Measurements from ENCODE around the gene HLA-E. TPM values are rescaled to one million over a fixed set of nuclear protein-coding genes. Genes with fewer than 3 reads are reported as not detected.
A peak's percentile ranks its signal among the peaks of the same experiment; 100 is the strongest.

Gene HLA-E
- total and polyA plus RNA-seq, 2 of the 13 experiments (the other 11 are each of a cell fraction or from before 2014, with no cell fraction given), result 45.2 to 90.4 TPM

DNA sequence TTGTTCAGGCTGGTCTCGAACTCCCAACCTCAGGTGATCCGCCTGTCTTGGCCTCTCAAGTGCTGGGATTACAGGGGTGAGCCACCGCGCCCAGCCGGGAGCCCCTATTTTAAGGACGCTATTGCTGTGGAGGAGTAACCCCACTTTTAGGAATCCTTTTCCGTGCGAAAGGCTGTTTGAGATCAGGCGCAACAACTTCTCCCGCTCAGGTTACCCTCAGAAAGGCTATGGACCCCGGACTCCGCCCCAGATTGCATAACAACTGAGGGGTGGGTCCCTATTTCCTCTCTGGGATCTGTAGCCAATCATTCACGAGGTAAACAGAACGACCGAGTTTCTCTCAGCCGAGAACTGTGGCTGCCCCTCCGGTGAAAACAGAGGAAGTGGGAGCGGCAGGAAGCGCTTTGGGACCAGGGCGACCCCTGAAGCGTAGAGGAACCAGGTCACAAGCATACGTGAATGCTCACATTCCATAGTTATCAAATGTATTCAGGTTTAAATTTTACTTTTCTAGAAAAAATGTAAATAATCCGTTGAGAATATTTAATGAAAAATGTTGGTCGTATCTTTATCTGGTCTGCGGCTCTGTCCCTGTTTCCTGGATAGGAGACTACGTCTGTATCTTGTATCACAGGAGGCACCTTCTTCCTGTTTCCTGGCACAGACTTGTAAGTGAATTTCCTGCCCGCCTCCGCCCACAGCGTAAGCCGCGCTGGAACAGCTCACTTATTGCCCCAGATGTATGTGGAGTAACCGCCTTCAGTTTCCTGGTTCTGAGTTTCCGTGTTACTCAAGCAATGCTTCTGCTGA, 26.8 kb downstream of the HLA-E start (continued):
- TF ChIP-seq ZNF563 (CRISPR knock-in tag; IDR thresholded peaks at IDR 0.05) (peak; percentile 51), ZNF234 (CRISPR knock-in tag; conservative IDR thresholded peaks at IDR 0.05) (no peak), ZSCAN12 (CRISPR knock-in tag; IDR thresholded peaks at IDR 0.05) (no peak), SRSF4 (IDR thresholded peaks at IDR 0.05; ENCODE audit: low read depth, low read length, poor library complexity, severe bottlenecking) (no peak), ZBTB21 (CRISPR knock-in tag; IDR thresholded peaks at IDR 0.05) (no peak), ZNF510 (CRISPR knock-in tag; IDR thresholded peaks at IDR 0.05; ENCODE audit: low read depth) (peak; percentile 54; the same call in 1 of the 2 replicates), KLF15 (CRISPR knock-in tag; IDR thresholded peaks at IDR 0.05; ENCODE audit: borderline replicate concordance) (0 out of 2 replicates have a peak, but pooled peaks have one; percentile 17), SP140L (CRISPR knock-in tag; IDR thresholded peaks at IDR 0.05; ENCODE audit: borderline replicate concordance) (0 out of 2 replicates have a peak, but pooled peaks have one; percentile 45), SNAPC2 (CRISPR knock-in tag; IDR thresholded peaks at IDR 0.05) (peak; percentile 44; the same call in 1 of the 2 replicates), ZSCAN29 (CRISPR knock-in tag; conservative IDR thresholded peaks at IDR 0.05) (peak; percentile 83; the same call in 1 of the 2 replicates), ZNF709 (CRISPR knock-in tag; IDR thresholded peaks at IDR 0.05) (no peak), ZNF780A (CRISPR knock-in tag; IDR thresholded peaks at IDR 0.05) (no peak), GTF2F1 (IDR thresholded peaks at IDR 0.05; ENCODE audit: low read length) (no peak), YEATS2 (CRISPR knock-in tag; IDR thresholded peaks at IDR 0.05; ENCODE audit: borderline replicate concordance) (peak; percentile 69; the same call in 1 of the 2 replicates), ZNF329 (CRISPR knock-in tag; IDR thresholded peaks at IDR 0.05; ENCODE audit: low read depth) (no peak)
- TF ChIP-seq, protein P1, sequence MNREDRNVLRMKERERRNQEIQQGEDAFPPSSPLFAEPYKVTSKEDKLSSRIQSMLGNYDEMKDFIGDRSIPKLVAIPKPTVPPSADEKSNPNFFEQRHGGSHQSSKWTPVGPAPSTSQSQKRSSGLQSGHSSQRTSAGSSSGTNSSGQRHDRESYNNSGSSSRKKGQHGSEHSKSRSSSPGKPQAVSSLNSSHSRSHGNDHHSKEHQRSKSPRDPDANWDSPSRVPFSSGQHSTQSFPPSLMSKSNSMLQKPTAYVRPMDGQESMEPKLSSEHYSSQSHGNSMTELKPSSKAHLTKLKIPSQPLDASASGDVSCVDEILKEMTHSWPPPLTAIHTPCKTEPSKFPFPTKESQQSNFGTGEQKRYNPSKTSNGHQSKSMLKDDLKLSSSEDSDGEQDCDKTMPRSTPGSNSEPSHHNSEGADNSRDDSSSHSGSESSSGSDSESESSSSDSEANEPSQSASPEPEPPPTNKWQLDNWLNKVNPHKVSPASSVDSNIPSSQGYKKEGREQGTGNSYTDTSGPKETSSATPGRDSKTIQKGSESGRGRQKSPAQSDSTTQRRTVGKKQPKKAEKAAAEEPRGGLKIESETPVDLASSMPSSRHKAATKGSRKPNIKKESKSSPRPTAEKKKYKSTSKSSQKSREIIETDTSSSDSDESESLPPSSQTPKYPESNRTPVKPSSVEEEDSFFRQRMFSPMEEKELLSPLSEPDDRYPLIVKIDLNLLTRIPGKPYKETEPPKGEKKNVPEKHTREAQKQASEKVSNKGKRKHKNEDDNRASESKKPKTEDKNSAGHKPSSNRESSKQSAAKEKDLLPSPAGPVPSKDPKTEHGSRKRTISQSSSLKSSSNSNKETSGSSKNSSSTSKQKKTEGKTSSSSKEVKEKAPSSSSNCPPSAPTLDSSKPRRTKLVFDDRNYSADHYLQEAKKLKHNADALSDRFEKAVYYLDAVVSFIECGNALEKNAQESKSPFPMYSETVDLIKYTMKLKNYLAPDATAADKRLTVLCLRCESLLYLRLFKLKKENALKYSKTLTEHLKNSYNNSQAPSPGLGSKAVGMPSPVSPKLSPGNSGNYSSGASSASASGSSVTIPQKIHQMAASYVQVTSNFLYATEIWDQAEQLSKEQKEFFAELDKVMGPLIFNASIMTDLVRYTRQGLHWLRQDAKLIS (CRISPR knock-in tag; IDR thresholded peaks at IDR 0.05), result peak; percentile 72; the same call in 1 of the 2 replicates
- TF ChIP-seq, protein P2, sequence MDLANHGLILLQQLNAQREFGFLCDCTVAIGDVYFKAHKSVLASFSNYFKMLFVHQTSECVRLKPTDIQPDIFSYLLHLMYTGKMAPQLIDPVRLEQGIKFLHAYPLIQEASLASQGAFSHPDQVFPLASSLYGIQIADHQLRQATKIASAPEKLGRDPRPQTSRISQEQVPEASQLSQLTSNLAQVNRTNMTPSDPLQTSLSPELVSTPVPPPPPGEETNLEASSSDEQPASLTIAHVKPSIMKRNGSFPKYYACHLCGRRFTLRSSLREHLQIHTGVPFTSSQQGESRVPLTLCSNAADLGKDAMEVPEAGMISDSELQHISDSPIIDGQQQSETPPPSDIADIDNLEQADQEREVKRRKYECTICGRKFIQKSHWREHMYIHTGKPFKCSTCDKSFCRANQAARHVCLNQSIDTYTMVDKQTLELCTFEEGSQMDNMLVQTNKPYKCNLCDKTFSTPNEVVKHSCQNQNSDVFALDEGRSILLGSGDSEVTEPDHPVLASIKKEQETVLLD (CRISPR knock-in tag; IDR thresholded peaks at IDR 0.05; ENCODE audit: low read depth), result peak; percentile 41; the same call in 1 of the 2 replicates
- TF ChIP-seq, protein P3, sequence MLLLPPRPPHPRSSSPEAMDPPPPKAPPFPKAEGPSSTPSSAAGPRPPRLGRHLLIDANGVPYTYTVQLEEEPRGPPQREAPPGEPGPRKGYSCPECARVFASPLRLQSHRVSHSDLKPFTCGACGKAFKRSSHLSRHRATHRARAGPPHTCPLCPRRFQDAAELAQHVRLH (CRISPR knock-in tag; IDR thresholded peaks at IDR 0.05; ENCODE audit: borderline replicate concordance, low read depth), result peak; percentile 95; the same call in 1 of the 2 replicates
- TF ChIP-seq, protein P4, sequence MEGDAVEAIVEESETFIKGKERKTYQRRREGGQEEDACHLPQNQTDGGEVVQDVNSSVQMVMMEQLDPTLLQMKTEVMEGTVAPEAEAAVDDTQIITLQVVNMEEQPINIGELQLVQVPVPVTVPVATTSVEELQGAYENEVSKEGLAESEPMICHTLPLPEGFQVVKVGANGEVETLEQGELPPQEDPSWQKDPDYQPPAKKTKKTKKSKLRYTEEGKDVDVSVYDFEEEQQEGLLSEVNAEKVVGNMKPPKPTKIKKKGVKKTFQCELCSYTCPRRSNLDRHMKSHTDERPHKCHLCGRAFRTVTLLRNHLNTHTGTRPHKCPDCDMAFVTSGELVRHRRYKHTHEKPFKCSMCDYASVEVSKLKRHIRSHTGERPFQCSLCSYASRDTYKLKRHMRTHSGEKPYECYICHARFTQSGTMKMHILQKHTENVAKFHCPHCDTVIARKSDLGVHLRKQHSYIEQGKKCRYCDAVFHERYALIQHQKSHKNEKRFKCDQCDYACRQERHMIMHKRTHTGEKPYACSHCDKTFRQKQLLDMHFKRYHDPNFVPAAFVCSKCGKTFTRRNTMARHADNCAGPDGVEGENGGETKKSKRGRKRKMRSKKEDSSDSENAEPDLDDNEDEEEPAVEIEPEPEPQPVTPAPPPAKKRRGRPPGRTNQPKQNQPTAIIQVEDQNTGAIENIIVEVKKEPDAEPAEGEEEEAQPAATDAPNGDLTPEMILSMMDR (CRISPR knock-in tag; IDR thresholded peaks at IDR 0.05), result no peak; the same call in 1 of the 2 replicates
- TF ChIP-seq, protein P5, sequence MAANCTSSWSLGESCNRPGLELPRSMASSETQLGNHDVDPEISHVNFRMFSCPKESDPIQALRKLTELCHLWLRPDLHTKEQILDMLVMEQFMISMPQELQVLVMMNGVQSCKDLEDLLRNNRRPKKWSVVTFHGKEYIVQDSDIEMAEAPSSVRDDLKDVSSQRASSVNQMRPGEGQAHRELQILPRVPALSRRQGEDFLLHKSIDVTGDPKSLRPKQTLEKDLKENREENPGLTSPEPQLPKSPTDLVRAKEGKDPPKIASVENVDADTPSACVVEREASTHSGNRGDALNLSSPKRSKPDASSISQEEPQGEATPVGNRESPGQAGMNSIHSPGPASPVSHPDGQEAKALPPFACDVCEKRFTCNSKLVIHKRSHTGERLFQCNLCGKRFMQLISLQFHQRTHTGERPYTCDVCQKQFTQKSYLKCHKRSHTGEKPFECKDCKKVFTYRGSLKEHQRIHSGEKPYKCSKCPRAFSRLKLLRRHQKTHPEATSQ (CRISPR knock-in tag; IDR thresholded peaks at IDR 0.05; ENCODE audit: borderline replicate concordance), result peak; percentile 28; the same call in 1 of the 2 replicates
